A549 treated with CpdA at 1 μM for 4 hours (cell line): ENCODE measurements around the gene FBXO39. TPM values are rescaled to one million over a fixed set of nuclear protein-coding genes. Genes with fewer than 3 reads are reported as not detected.

Experiments used
- total RNA-seq: library from RNA; stranded (reverse); fragments of 200-300 nt; extraction: Qiagen RNA extraction; gene quantifications from 5 replicates; pipeline ENCODE4 v1.2.3, GENCODE V29; 2022; ENCODE audit warnings: low read depth

FBXO39 gene
- total RNA-seq, result not detected in 5 replicates

DNA sequence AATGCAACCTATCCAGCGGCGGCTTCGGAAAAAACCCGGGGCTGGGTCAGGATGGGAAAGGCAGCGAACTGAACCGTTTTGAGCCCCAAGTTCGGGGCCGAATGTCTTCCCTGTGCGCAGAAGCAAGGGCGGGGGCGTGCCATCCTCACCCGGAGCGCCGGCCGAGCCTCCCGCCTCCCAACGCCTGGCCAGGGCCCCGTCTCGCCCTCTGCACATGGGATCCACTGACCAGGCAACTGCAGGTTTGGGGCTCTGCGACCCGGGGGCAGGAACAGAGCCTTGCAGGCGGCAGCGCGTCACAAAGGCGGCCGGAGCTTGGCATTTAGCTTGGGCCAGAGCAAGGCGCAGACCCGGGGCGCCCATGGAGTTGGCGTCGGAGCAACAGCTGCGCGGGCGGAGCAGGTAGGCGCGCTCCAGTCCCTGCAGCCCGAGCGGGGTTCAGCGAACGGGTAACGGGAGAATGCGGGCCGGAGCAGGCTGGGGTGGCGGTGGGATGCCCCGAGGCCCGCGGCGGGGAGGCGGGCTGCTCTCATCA is at the start of gene FBXO39:
TSS of gene FBXO39 (plus strand) at position 345 of the 535 bp plus-strand sequence. CDS start 3,654 bp downstream, outside the sequence.

DNA sequence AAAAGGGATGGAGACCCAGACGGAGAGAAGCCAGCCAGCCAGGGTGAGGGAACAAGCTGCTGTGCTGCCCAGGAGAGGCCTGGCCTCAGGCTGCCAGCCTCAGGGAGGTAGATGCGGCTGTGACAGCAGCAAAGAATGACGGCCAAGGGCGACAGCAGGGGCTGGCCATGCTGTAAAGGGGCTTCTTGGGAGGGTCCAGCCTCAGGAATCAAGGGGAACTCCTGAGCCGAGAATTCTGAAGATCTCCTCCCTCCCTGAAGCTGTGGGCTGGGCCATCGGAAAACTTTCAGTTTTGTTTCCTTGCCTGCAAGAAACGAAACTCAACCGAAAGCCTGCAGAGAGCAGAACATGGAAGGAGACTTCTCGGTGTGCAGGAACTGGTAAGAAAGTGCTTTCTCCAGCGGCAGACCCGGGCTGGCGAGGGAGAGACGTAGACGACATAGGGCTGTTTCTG is 20.3 kb upstream of the FBXO39 start, which contains the start of gene XAF1:
TSS of gene XAF1 (plus strand) at position 316 of the 454 bp plus-strand sequence. CDS start at position 349, 33 bp downstream.

DNA sequence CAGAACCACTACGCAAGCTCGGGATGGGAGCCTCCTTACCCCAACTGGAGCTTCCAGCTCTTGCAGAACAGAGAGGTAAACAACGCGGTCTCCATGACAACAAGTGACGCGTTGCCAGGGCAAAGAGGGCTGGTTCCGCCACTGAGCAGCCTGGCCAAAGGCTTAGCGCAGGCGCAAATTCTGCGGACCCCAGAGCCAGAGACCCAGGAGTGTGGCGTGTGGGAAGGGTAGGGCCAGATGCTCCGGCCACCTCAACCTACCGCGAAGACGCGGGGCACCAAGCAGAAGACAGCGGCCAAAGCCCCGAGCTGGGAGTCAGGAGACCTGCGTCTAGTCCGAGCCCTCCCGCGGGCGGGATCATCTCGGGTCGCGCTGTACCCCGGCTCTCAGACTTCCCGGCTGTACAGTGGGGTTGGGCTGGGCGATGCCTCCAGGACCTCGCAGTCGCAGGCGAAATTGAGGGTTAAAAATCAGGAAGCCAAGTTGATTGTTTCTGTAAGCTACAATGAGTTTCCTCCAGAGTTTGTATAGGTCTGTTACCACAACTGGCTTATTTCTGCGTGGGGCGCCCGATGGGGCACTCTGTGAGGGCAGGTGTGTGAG is 55.7 kb downstream of the FBXO39 start, which contains the start of gene TEKT1:
TSS of gene TEKT1 (minus strand) at position 69 of the 603 bp plus-strand sequence. CDS start 1,353 bp downstream, outside the sequence.

Other genes starting within 250 kb of the FBXO39 start
- gene PITPNM3, start 219.7 kb upstream of the FBXO39 start, total RNA-seq, result 1.7 to 2.4 TPM (median 1.9 TPM) in 5 replicates
- gene KIAA0753, start 135.5 kb upstream of the FBXO39 start, total RNA-seq, result 16.8 to 24.3 TPM (median 18.3 TPM) in 5 replicates
- 401 to 482 TPM (median 422 TPM) in 5 replicates for gene TXNDC17, start 135.2 kb upstream of the FBXO39 start, total RNA-seq
- 21.8 to 41.4 TPM (median 33.2 TPM) in 5 replicates for gene MED31, start 124.6 kb upstream of the FBXO39 start, total RNA-seq
- gene C17orf100, start 124.5 kb upstream of the FBXO39 start, total RNA-seq, result 2.3 to 3.1 TPM (median 2.9 TPM) in 5 replicates
- 0.13 to 0.62 TPM (median 0.15 TPM) in 5 replicates for gene SLC13A5, start 62.8 kb upstream of the FBXO39 start, total RNA-seq
- 0.01 to 0.05 TPM in 2 of 5 replicates, not detected in the others for gene XAF1, start 20.2 kb upstream of the FBXO39 start, total RNA-seq
- gene TEKT1, start 55.5 kb downstream of the FBXO39 start, total RNA-seq, result 0.07 to 0.08 TPM in 2 of 5 replicates, not detected in the others
- 0.02 TPM in 1 of 5 replicates, not detected in the others for gene ALOX12, start 219.8 kb downstream of the FBXO39 start, total RNA-seq
- 462 to 521 TPM (median 474 TPM) in 5 replicates for gene RNASEK, start 236.4 kb downstream of the FBXO39 start, total RNA-seq
- gene BCL6B, start 246.8 kb downstream of the FBXO39 start, total RNA-seq, result not detected in 5 replicates